ENCODE data around the gene VIM.
"Not testable (repeated sequence)": the region's sequence is repeated elsewhere in the genome, so short reads cannot be mapped to it uniquely, and the experiment has no call there.

The VIM gene

GRCh38 chr10:17244700-17245365 lies 16.8 kb downstream of the VIM start:
- CTCF ChIA-PET: interaction anchor here (0.6 kb wide), 1 partner anchor 16 kb away, joined by 3 read pairs; no protein-coding TSS in a partner anchor
- TF ChIP-seq CTCF (conservative IDR thresholded peaks at IDR 0.05; ENCODE audit: low read depth): no peak
- no peak overlapping the region for H3K27ac ChIP-seq
- no peak for DNase-seq (ENCODE audit: low spot score)
- POLR2A ChIA-PET (ENCODE audit: low non-redundant PET): no interaction called here

- ChIA-PET CTCF (interaction anchor here (1.0 kb wide), 1 partner anchor 12 kb away, joined by 5 read pairs; no protein-coding TSS in a partner anchor), POLR2A (ENCODE audit: low non-redundant PET) (no interaction called here)
- no peak overlapping the region for H3K27ac ChIP-seq
- no peak for DNase-seq (ENCODE audit: low spot score)
- TF ChIP-seq CTCF (conservative IDR thresholded peaks at IDR 0.05; ENCODE audit: low read depth): no peak
Observed at GRCh38 chr10:17247210-17247609, 19.2 kb downstream of the VIM start.

GRCh38 chr10:17248964-17249363 lies 20.9 kb downstream of the VIM start:
- H3K27ac ChIP-seq: no peak overlapping the region
- ChIA-PET CTCF (no interaction called here), POLR2A (ENCODE audit: low non-redundant PET) (no interaction called here)
- TF ChIP-seq CTCF (conservative IDR thresholded peaks at IDR 0.05; ENCODE audit: low read depth): no peak
- no peak for DNase-seq (ENCODE audit: low spot score)

GRCh38 chr10:17249820-17250219 lies 21.8 kb downstream of the VIM start:
- POLR2A ChIA-PET (ENCODE audit: low non-redundant PET): no interaction called here
- peak; percentile 34 for DNase-seq (ENCODE audit: low spot score)
- CTCF ChIA-PET: no interaction called here

GRCh38 chr10:17250736-17251135 lies 22.7 kb downstream of the VIM start:
- CTCF ChIA-PET: interaction anchor here (0.6 kb wide), 1 partner anchor 21 kb away, joined by 4 read pairs; no protein-coding TSS in a partner anchor
- no peak for DNase-seq (ENCODE audit: low spot score)
- H3K27ac ChIP-seq: no peak overlapping the region
- TF ChIP-seq CTCF (conservative IDR thresholded peaks at IDR 0.05; ENCODE audit: low read depth): no peak
- POLR2A ChIA-PET (ENCODE audit: low non-redundant PET): no interaction called here

More at GRCh38 chr10:17249820-17250219, 21.8 kb downstream of the VIM start:
- no peak overlapping the region for H3K27ac ChIP-seq
- TF ChIP-seq CTCF (conservative IDR thresholded peaks at IDR 0.05; ENCODE audit: low read depth): peak; percentile 37

GRCh38 chr10:17254543-17255050 lies 26.6 kb downstream of the VIM start:
- CTCF ChIA-PET: interaction anchor here (0.9 kb wide), 1 partner anchor 25 kb away, joined by 3 read pairs; no protein-coding TSS in a partner anchor
- H3K27ac ChIP-seq; DNase-seq (ENCODE audit: low spot score); POLR2A ChIA-PET (ENCODE audit: low non-redundant PET): not testable (repeated sequence)

- no peak for DNase-seq (ENCODE audit: low spot score)
- no peak for TF ChIP-seq CTCF (conservative IDR thresholded peaks at IDR 0.05; ENCODE audit: low read depth)
- ChIA-PET CTCF (no interaction called here), POLR2A (ENCODE audit: low non-redundant PET) (no interaction called here)
- no peak overlapping the region for H3K27ac ChIP-seq
Observed at GRCh38 chr10:17255512-17255911, 27.5 kb downstream of the VIM start.
